Kasumi-1 (cell line): ENCODE data around the gene KDM3B.
"Not testable (repeated sequence)": the region's sequence is repeated elsewhere in the genome, so short reads cannot be mapped to it uniquely, and the experiment has no call there.

Source experiments
- DNase-seq, 2 experiments: peaks; one replicate each; lab custom pipeline; 2025; lab: John Stamatoyannopoulos, UW

KDM3B gene, protein sequence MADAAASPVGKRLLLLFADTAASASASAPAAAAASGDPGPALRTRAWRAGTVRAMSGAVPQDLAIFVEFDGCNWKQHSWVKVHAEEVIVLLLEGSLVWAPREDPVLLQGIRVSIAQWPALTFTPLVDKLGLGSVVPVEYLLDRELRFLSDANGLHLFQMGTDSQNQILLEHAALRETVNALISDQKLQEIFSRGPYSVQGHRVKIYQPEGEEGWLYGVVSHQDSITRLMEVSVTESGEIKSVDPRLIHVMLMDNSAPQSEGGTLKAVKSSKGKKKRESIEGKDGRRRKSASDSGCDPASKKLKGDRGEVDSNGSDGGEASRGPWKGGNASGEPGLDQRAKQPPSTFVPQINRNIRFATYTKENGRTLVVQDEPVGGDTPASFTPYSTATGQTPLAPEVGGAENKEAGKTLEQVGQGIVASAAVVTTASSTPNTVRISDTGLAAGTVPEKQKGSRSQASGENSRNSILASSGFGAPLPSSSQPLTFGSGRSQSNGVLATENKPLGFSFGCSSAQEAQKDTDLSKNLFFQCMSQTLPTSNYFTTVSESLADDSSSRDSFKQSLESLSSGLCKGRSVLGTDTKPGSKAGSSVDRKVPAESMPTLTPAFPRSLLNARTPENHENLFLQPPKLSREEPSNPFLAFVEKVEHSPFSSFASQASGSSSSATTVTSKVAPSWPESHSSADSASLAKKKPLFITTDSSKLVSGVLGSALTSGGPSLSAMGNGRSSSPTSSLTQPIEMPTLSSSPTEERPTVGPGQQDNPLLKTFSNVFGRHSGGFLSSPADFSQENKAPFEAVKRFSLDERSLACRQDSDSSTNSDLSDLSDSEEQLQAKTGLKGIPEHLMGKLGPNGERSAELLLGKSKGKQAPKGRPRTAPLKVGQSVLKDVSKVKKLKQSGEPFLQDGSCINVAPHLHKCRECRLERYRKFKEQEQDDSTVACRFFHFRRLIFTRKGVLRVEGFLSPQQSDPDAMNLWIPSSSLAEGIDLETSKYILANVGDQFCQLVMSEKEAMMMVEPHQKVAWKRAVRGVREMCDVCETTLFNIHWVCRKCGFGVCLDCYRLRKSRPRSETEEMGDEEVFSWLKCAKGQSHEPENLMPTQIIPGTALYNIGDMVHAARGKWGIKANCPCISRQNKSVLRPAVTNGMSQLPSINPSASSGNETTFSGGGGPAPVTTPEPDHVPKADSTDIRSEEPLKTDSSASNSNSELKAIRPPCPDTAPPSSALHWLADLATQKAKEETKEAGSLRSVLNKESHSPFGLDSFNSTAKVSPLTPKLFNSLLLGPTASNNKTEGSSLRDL (N-terminal part only)

DNA sequence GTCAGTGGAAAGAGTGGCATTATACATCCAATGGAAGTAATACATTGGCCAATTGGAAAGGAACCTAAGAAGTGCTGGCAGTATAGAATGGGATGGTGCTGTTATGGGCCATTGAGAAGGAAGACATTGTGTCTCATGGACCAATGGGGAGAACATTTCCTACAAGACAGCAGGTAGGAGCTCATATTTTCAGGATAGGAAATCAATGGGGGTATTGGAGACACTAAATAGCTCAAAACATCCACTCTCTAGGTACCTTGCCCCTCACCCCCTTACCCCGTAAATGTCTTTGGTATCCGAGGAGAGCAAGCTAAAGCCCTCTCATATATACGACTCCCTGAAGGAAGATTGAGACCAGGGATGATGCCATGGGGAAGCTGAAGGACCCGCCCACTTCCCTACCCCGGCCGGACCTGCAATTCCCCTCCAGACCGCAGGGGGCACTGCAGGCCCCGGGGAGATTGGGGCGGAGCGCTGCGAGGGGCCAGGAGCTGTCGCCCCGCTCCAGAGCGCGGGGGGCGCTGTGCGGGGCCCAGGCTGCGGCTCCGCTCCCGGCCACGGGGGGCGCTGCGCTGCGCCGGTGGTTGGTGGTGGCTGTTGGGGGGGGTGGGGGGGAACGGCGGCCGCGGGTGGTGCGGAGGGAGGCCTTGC is at the start of gene KDM3B:
KDM3B (plus strand) TSS at position 615 of the 651 bp plus-strand sequence. CDS start 111 bp downstream, outside the sequence.
- peak; percentile 73 to 86 for DNase-seq

DNA sequence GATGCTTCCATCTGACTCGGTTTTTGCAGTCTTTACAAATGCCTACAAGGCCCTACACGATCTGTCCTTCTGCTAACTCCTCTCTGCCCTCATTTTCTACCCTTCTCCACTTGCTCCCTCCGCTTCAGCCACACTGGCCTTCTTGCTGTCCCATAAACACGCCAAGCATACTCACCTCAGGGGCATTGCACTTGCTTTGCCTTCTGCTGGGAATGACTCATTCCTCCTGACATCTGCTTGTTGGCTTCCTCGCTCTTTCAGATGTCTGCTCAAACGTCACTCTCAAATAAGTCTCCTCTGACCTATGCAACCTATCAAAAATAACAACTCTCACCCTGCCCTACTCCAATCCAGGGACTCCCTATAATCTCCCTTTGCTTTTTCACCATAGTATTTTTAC is 49.1 kb upstream of the KDM3B start:
- peak in 1 of 2 experiments; percentile 9 for DNase-seq

DNA sequence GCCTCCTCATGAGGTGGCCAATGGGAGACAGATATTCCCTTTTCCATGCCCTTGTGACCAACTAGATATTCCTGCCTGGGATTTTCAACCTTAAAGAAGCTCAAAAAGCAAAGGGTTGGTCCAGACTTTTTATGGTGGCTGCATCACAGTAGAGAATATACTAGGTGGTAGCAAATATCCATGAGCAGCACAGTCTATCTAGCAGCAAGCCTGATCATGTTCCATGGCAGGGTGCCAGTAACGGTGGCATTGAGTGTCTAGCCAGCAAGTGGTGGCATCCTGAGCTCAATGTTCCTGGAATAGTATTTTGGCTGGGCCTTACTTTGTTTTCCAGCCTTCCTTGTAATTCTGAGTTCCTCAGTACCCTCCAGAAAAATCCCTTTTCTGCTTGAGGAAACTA is 46.7 kb upstream of the KDM3B start:
- no peak for DNase-seq

DNA sequence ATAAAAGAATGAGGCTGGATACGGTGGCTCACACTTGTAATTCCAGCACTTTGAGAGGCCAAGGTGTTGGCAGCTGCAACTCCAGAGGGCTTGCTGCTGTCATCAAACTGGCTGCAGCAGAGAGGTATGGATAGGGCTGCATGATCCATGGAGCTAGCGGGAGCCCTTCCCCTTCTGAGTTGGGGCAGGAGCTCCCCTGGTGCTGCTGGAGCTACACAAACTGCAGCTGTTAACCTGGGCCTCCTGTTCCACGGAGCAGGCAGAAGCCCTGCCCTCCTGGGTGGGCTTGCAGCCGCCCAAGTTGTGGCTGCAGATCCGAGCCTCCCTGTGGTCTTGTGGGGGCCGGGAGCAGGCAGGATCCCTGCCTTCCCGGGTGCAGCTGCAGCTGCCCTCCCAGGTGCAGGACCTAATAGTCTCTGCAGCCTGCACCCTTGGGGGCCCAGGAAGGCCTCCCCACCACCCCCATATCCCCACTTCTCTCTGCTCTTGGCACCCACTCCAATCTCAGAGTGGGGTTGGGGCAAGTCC is 36.7 kb upstream of the KDM3B start:
- no peak for DNase-seq

DNA sequence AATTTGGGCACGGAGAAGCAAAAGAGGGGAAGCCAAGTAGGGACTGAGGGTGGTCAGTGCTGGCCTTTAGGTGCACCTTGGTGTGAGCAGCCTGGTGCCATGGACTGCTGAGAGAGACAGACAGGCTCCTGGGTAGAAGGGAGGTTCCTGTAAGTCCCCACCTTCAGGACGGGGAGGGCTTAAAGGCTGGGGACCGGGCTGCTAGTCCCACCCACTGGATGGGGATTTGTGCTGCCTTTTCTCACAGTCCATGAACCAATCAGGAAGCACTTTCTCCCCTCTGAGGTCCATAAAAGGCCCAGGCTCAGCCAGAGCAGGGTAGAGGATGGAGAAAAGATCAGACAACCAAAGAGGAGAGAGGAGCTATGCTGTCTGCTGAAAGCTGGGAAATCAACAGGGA is 36.1 kb upstream of the KDM3B start:
- DNase-seq, result no peak

DNA sequence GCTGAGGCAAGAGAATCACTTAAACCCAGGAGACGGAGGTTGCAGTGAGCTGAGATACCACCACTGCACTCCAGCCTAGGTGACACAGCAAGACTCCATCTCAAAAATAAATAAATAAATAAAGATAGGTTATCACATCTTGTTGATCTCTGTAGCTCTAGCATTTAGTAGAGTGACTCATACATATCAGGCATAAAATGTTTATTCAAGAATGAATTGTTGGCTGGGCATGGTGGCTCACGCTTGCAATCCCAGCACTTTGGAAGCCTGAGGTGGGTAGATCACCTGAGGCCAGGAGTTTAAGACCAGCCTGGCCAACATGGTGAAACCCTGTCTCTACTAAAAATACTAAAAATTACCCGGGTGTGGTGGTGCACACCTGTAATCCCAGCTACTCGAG is 34.3 kb upstream of the KDM3B start:
- DNase-seq, result not testable (repeated sequence)

DNA sequence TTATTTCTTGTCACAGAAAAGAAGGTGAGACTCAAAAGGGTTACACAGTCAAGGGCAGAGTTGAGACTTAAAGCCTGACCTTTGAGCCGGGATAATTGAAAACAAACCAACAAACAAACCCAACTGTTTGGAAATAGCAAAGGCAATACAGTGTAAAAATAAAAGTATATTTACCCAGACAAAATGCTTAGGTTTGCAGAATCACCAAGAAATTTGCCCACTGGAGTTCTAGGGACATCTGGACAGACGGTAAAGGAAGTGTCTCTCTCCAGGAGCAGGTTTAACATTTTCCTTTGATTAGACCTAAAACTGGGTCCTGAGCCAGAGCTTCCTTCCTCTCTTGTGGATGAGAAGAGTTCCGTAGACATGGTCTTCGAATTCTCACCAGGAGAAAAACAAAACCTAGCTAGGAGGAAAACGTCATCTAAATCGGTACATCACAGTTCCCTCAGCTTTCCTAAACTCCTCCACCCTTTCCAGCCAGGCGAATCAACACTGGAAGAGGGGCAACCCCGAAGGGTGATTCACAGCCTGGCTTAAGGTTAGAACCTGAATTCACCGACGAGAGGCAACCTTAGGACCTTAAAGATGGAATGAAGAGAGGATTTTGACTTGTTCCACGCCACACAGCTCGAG is 21.6 kb upstream of the KDM3B start:
- peak; percentile 13 to 46 for DNase-seq

DNA sequence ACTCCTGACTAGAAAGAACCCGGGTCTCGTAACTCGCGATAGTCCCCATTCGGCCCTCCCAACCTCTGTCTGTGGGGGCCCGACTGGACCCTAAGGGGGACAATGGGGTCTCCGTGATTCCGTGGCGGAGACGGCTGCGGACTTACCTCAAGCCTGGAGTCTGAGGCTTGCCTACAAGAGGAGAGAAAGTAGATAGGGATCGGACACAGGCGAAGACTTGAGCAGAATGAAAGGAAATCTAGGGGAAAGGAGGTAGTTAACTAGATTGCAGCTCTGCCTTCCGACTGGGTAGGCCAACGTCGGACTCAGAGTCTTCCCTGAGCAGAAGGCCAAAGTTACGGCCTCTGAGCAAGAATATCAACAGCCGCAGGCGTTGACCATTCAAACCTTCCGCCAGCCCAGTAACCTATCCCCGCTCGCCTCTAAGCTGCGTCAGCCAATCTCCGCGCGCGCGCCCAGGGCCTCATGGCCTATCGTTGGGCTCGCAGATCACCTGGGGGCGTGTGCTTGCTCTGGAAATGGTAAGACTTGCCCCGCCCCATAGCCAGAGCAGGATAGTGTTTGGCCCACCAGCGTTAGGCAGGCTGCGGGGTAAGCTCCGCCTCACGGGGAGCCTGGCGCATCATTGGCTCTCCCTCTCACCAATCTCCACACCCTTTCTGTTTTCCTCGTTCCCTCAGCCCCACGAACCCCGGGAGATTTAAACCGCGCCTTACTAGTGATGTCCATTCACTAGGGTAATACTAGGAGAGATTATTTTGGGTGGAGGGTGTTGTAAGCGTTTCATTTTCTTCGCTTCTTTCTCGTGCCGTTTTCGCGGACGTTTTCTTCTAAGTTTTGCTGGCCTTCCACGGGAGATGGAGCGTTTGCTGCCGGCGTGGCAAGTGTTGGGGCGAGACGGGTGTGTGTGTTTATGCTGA is 20.8 kb upstream of the KDM3B start, which contains the start of gene CDC25C:
CDC25C (minus strand) TSS at position 356 of the 920 bp plus-strand sequence. CDS start 624 bp downstream, outside the sequence.
- DNase-seq, result peak; percentile 99

DNA sequence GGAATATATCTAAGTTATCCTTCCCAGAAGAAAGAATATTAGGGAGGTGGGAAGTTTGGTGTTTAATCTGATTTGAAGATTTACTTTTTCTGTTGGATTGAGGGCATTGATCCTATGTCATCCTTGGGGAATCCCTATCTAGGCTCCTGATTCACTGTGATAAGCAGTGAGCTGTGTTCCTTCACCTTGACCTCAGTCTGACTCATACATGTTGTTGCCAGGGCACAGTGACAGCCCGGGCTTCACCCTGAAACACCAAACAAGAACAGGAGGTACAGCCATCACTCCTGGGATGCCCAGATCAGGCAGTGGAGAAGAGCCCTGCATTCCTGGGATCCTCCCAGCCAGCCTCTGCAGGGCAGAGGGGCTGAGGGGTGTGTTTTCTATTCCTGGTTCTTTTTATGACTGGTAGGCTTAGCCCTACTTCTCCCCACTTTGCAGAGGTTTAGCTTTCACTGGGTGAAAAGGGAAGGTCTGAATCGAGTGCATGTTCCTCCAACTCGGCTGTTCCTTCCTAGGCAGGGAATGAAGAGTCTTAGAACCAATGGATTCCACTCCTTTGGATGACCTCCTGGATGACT is 17.5 kb upstream of the KDM3B start:
- no peak for DNase-seq

DNA sequence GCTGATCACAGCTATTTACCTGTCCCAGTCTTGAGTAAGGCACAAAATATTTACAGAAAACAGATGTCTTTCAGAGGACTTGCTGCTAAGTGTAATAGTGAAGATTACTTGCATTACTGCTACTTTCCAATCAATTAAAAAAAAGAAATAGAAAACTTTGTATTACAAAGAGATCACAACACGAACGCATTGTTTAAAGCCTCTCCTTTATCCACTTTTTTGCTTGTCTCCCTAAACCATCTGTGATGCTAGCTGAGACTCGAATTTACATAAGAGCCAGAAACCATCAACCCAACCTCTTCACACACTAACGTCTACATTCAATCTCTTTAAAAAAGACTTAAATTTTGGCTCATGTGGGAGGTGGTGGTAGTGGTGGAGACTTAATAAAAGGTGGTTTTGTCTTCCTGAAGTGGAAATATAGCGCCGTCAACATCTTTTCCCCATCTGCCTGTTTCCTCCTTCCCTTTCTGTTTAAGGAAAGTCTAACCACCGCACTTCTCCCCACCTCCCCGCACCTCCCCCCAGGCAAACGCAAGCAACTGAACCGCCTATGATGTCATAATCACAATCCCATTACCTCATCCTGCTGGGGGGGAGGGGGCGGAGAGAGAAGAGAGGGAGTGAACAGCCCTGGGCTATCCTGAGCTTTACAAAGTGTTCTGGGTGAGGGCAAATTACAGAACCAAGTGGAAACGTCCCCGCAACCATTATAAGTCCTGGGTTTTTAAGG is 15.4 kb upstream of the KDM3B start:
- DNase-seq, result peak; percentile 87 to 90

DNA sequence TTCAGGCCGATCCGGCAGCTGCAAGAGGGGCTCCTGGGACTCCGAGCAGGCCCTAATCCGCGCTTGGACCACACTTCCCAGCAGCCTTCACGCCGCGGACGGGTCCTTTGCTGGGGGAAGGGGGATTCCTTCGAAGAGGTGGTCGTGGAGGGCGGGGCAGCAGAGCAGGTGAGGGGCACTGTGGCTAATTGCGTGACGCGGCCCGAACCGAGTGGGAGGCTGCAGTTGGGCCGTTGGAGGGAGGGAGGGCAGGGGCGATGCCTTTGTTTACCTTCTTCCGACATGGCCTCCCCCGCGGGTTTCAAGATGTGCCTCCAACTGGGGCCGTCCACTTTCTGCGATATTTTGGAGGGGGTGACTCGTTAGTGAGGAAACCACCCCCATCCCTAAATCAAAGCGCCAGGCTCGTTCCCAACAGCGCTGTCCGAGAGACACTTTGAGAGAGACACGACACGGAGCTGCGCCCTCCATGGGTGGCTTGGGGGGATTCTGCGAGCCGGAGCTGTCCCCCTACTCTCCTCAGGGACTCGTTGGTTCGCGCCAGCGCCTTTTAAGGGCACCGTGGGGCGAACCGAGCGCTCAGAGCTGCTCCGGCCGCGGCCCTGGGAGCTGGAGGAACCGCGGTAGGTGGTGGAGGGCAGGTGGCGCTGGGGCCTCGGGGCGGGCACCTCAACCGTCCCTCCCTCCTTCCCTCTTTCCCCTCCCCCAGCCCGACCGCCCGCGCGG is 14.6 kb upstream of the KDM3B start, which contains the start of gene FAM53C:
FAM53C (plus strand) TSS at position 582 of the 726 bp plus-strand sequence. CDS start 3,070 bp downstream, outside the sequence.
- peak; percentile 90 to 91 for DNase-seq

DNA sequence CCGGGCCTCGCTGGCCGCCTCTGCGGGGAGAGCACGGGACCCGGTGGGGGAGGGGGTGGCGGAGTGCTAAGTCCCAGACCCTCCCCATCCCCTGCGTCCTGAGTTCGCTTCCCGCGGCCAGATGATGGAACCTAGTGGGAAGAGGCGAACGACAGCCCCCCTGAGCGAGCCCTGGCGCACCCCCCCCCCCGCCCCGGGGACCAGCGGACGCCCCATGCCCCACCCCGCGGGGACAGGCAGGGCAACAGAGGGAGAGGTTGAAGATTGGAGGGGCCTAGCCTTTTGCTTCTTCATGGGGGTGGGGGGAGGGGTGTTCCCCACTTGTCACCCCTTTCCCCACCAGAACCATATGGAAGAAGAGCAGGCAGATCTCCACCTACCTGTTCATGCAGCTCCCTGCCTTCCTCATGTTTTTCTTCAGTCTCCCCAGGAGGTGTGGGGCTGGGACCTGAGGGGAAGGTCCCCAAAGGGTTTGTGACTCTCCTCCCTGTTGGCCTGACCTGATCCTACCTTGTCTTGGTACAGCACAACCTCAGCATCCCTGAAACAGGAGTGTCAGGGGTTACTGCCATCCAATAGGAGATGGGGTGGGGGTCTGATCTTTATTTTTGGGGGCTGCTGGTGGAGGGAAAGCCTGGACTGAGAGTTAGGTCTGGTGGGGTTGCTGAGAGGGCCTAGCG is 13.9 kb upstream of the KDM3B start:
- peak in 1 of 2 experiments; percentile 12 for DNase-seq

DNA sequence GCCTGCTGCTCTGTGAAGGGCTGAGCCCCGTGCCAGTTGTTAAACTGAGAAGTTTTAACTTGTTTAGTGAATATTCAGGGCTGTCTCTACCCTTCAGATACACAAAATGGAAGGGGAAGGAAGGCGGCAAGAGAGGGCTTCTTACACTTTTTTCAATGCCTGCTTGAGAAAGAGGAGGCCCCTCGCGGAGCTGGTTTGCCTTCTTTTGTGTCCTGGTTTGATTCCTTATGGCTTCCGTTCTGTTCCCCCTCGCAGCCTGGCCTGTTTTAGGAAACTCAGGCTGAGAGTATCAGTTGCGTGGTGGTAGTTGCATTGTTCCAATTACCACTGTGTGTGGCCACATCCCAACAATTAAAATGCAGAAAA is 13.4 kb upstream of the KDM3B start:
- no peak for DNase-seq

DNA sequence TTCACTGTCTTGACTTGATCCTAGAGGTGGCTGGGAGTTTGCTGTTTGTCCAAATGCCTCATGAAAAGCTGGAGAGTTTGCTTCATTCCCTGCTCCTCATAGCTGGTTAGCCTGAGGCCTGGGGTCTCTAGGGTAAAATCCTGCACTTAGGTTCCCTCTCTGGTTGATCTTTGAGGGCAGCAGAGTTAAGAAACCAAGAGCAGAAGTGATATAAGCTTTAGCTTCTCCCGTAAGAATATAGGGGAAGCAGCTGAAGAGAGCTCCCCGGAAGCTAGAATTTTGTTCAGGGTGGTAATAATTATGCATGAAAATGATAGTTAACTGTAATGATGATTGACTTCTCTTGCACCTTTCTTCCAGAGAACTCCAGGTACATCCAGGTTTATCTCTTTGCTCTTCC is 13.0 kb upstream of the KDM3B start:
- DNase-seq, result peak; percentile 65 to 66

DNA sequence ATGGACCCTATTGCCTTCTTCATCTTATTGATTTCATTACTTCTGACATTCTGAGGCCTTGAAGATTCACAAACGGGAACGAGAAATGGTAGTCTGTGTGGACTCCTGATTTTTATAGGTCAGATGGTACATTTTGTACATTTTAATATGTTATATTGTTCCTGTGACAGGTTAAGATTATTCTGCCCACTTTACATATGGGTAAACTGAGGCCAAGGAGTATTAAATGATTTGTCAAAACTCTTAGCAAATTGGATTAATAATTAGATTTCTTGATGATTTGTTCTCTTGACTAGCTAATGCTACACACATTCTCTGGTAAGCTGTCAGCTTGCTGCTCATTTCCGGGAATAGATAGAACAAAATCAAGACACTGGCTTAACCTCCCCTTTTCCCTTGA is 12.5 kb upstream of the KDM3B start:
- DNase-seq, result no peak

DNA sequence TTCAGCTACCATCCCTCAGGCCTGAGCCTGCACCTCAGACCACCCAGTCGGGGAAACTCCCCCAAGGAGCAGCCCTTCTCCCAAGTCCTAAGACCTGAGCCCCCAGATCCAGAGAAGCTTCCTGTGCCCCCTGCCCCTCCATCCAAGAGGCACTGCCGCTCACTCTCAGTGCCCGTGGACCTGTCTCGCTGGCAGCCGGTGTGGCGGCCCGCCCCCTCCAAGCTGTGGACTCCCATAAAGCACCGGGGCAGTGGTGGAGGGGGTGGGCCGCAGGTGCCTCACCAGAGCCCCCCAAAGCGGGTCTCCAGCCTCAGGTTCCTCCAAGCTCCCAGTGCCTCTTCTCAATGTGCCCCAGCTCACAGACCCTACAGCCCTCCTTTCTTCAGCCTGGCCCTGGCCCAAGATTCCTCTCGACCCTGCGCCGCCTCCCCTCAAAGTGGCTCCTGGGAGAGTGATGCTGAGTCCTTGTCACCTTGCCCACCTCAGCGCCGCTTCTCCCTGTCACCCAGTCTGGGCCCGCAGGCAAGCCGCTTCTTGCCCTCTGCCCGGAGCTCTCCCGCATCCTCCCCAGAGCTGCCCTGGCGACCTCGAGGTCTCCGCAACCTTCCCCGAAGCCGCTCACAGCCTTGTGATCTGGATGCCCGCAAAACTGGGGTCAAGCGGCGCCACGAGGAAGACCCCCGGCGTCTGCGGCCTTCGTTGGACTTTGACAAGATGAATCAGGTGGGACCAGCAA is 7.4 kb upstream of the KDM3B start:
- no peak for DNase-seq
